GM04504 (cell line): ENCODE measurements around the gene PNMA1.
"Not testable (repeated sequence)": the region's sequence is repeated elsewhere in the genome, so short reads cannot be mapped to it uniquely, and the experiment has no call there.

Experiments
- DNase-seq: peaks from one replicate; pipeline ENCODE4 v3.0.0-alpha.2; 2012; ENCODE audit warnings: low read depth

Gene PNMA1

DNA sequence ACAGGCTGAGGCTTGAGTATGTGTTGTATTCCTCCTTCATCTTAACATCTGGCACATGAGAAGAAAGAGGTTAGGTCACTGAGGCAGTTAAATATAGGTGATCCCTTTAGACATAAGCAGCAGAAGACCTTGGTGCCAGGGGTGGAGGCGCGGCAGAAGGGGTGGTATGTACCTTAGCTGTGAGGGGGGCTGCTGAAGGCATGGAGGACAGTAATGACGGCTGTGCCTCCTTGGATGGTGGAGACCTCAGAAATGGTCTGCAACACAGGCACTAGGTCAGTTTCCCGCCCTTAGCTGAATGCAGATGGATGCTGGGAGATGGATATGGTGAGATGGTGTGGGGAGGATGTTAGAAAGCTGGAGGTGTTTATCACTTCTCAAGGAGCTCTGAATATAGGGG lies 1.5 kb upstream of the PNMA1 start:
- DNase-seq: no peak

- DNase-seq: no peak
Measured at GRCh38 chr14:73714656-73715081, 485 bp upstream of the PNMA1 start.

GRCh38 chr14:73713206-73713802 lies 880 bp downstream of the PNMA1 start:
- no peak for DNase-seq

DNA sequence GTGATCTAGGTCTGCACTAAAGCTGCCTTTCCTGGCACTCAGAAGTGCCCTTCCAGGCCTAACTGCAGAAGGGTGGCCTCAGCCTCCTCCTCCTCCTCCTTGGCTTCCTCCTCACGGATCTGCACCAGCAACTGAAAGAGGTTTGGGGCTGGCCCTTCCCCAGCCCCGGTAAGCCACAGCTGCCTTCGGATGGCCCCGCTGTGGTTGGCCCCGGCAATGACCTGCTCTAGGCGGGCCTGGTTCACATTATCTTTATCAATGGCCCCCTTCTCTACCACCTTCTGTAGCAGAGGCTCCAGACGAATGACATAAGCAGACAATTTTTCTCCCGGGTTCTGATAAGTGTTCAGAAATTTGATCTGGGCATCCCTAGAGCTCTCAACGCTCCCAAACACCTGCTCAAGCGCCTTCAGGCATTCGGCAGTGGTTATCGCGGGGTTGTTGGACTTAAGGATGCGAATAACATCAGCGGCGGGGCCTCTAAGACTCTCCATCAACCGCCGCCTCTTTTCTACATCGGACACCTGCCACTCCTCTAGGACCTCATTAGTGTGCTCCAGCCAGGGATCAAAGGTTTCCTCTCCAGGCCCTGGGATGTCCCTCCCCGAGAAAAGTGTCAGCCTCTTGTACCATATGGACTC lies 1.5 kb downstream of the PNMA1 start:
- no peak for DNase-seq

DNA sequence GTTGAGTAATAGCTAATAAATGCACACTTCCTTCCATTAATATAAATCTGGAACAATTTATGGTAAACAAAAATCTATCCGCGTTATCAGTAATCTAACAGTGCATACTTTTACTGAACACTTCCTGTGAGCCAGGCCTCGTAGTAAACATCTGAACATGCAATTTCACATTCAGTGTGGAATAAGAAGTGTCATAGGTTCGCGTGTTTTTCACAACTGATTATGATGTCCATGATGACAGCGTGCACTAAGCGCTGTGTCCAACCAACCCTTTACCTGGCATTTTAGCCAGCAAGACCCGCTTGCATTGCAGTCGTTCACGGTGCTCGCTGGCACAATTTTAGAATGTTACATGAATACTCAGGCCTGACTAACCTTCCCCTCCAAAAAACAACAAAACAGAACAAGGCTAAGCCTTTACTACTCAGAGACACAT lies 2.1 kb downstream of the PNMA1 start:
- DNase-seq: no peak

GRCh38 chr14:73710737-73711136 lies 3.4 kb downstream of the PNMA1 start:
- no peak for DNase-seq

DNA sequence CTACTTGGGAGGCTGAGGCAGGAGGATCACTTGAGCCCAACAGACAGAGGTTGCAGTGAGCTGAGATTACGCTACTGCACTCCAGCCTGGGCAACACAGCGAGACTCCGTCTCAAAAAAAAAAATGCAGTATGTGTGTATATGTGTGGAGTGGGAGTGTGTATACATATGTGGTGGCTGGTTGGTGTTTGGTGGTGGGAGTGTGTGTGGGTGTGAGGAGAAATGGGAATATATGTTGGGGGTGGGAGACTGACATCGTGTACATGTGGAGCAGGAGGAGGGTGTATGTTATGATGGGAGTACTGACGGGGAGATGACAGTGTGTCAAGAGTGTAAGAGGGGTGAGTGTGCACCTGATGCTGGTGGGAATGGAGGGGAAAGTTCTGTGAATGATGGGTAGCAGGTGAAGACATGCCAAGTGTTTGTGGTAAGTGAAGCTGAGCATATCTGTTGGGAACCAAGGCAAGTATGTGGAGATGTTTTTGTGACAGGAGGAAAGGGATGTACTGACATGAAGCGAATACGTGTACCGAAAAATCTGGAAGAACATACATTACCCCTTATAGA lies 4.2 kb downstream of the PNMA1 start:
- no peak for DNase-seq

GRCh38 chr14:73708076-73708475 lies 6.1 kb downstream of the PNMA1 start:
- not testable (repeated sequence) for DNase-seq

DNA sequence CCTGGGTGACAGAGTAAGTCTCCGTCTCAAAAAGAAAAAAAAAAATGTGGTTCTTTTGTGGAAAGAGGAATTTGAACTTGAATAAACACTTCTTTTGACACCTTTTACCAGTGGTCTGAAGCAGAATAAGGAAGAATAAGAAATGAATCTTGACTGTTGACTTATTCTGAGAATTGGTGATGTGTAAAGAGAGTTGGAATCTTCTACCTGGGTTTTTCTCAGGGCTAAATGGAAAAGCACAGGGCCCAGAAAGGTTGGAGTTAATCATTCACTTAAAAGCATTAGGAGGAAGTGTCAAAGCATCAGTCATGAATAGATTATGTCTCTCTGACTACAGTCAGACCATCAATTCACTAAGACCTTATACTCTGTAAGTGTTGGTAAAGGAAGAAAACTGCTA lies 13.9 kb downstream of the PNMA1 start:
- no peak for DNase-seq

- peak; percentile 40 for DNase-seq
Measured at GRCh38 chr14:73696466-73697400, 17.5 kb downstream of the PNMA1 start.

GRCh38 chr14:73695997-73696396 lies 18.2 kb downstream of the PNMA1 start:
- DNase-seq: no peak

DNA sequence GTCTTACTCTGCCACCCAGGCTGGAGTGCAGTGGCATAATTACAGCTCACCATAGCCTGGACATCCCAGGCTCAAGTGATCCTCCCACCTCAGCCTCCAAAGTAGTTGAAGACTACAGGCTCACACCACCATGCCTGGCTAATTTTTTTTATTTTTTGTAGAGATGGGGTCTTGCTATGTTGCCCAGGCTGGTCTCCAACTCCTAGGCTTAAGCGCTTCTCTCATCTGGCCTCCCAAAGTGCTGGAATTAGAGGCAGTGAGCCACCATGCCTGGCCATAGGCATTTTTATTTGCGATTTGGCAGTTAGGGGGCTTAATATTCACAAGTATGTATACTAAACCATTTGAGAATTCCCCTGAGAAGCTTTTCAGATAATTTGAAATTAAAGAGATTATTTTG lies 19.1 kb downstream of the PNMA1 start:
- no peak for DNase-seq

- no peak for DNase-seq
Measured at GRCh38 chr14:73694083-73694482, 20.1 kb downstream of the PNMA1 start.

DNA sequence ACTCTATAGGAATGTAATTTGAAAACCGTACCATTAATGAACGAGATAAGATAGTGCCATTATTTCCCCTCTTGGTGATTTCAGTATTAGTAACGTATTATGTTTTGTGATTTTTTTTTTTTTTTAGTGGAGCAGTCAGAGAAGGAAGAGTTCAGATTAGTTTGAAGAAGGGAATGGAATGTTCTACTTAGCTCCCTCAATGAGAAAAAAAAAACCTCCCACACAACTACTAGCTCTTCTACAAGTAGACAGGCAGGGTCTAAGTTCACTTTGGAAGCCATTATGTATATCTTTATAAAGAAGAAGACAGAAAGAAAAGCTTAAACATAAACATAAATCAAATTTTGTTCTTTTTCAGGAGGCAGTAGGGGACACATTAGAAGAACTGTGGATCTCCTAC lies 27.3 kb downstream of the PNMA1 start:
- no peak for DNase-seq

DNA sequence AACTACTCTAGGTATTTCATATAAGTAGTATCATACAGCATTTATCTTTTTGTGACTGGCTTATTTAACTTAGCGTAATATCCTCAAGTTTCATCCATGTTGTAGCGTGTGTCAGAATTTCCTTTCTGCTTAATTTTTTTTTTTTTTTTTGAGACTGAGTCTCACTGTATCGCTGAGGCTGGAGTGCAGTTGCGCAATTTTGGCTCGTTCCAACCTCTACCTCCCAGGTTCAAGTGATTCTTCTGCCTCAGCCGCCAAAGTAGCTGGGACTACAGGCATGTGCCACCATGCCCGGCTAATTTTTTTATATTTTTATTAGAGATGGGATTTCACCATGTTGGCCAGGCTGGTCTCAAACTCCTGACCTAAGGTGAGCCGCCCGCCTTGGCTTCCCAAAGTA lies 28.9 kb downstream of the PNMA1 start:
- no peak for DNase-seq

- no peak for DNase-seq
Measured at GRCh38 chr14:73684627-73685026, 29.6 kb downstream of the PNMA1 start.

GRCh38 chr14:73680821-73681220 lies 33.4 kb downstream of the PNMA1 start:
- no peak for DNase-seq

GRCh38 chr14:73678698-73679097 lies 35.5 kb downstream of the PNMA1 start:
- no peak for DNase-seq

DNA sequence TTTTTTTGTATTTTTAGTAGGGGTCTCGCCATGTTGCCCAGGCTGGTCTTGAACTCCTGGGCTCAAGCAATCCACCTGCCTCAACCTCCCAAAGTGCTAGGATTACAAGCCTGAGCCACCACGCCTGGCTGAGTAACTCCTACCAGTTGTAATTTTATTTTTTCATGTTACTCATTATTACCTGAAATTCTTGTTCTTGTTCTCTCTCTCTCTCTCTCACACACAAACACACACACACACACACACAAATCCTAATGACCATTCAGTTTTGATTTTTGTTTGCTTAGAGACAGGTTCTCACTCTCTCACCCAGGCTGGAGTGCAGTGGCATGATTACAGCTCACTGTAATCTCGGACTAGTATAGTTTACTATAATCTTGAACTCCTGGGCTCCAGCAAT lies 39.2 kb downstream of the PNMA1 start:
- no peak for DNase-seq

- DNase-seq: no peak
Measured at GRCh38 chr14:73667854-73668253, 46.3 kb downstream of the PNMA1 start.

DNA sequence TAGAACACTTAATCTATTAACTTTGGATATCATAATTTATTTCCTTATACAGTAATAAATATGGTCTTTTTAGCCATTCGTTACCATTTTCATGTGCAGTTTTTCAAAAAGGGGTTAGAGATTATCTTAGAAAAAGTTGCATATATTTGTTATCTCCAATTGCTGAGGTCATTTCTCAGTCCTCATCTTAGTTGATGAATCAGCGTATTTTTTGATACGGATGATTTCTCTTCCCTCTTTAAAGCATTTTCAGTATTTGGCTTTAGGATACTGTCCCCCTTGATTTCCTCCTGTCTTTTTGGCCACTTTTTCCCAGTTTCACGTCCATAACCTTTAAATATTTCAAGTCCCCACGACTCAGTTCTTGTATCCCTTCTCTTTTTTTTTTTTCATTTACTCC lies 47.6 kb downstream of the PNMA1 start:
- DNase-seq: no peak

- DNase-seq: no peak
Measured at GRCh38 chr14:73665130-73665529, 49.1 kb downstream of the PNMA1 start.
